Measurements from ENCODE around the gene ZNF502. TPM values are rescaled to one million over a fixed set of nuclear protein-coding genes. Genes with fewer than 3 reads are reported as not detected.

Gene ZNF502
- total and polyA plus RNA-seq, 2 donors (not counting 3 experiments of a cell fraction or from before 2014, with no cell fraction given): 1.0 to 4.1 TPM

DNA sequence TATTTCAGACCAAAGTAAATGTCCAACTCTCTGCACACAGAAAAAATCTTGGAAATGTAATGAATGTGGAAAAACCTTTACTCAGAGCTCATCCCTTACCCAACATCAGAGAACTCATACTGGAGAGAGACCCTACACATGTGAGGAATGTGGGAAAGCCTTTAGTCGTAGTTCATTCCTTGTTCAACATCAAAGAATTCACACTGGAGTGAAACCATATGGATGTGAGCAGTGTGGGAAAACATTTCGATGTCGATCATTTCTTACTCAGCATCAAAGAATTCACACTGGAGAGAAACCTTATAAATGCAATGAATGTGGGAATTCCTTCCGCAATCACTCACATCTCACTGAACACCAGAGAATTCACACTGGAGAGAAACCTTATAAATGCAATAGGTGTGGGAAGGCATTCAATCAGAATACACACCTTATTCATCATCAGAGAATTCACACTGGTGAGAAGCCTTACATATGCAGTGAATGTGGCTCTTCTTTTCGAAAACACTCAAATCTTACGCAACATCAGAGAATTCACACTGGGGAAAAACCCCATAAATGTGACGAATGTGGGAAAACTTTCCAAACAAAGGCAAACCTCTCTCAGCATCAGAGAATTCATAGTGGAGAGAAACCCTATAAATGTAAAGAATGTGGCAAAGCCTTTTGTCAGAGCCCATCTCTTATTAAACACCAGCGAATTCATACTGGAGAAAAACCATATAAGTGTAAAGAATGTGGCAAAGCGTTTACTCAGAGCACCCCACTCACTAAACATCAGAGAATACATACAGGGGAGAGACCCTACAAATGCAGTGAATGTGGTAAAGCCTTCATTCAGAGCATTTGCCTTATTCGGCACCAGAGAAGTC is 9.0 kb downstream of the ZNF502 start:
- Histone ChIP-seq H3K27ac (ENCODE audit: insufficient read depth, low read depth, low read length) (no peak overlapping the region), H3K9ac (replicated peaks; ENCODE audit: extremely low read depth, insufficient read depth, low read length) (no peak overlapping the region), H3K4me3 (replicated peaks in 1 of 3; ENCODE audit: insufficient read depth in 1 of 3, low read depth in 1 of 3, low read length in 3 of 3) (no peak overlapping the region), H4K20me1 (replicated peaks; ENCODE audit: control insufficient read depth, extremely low read depth, insufficient read depth, low read length) (no peaks in the 10 kb centered on the region), H2AFZ (ENCODE audit: low read depth, low read length) (no peak overlapping the region), H3K4me1 (ENCODE audit: control insufficient read depth, extremely low read depth, insufficient read depth, low read length) (no peaks in the 10 kb centered on the region), H3K79me2 (ENCODE audit: control insufficient read depth, insufficient read depth, low read length) (no peaks in the 10 kb centered on the region), H3K36me3 (ENCODE audit: control insufficient read depth in 2 of 2, extremely low read depth in 1 of 2, insufficient read depth in 2 of 2, low read length in 2 of 2) (peaks cover 4 to 10% of the 10 kb centered on the region in 2 experiments), H3K9me1 (replicated peaks; ENCODE audit: control insufficient read depth, extremely low read depth, insufficient read depth, low read length) (no peaks in the 10 kb centered on the region), H3K27me3 (ENCODE audit: control insufficient read depth in 2 of 2, insufficient read depth in 2 of 2, low read length in 2 of 2) (no peaks in the 10 kb centered on the region), H3K4me2 (ENCODE audit: insufficient read depth, low read length) (no peak overlapping the region), H3K9me3 (replicated peaks; ENCODE audit: control insufficient read depth, insufficient read depth, low read length) (peaks cover 34% of the 10 kb centered on the region)
- FAIRE-seq (peak; percentile 40), DNase-seq (ENCODE audit: low read depth, low spot score) (no peak)
- dilution Hi-C loops (cut with MboI; ENCODE audit: extremely low pct_ligation_motif_present, low sequenced_read_pairs) (no loop called here), intact Hi-C loops (cut with micrococcal nuclease) (no loop called here)
- ChIA-PET POLR2A (no interaction called here), CTCF (interaction anchor here (2.0 kb wide), 1 partner anchor 9 kb away, joined by 7 read pairs; the partner anchor contains the start of gene ZNF502)
- no TSS peak for BruUV-seq (replicated peaks)
- no peak for TF ChIP-seq MYC (IDR thresholded peaks at IDR 0.05; ENCODE audit: low read depth, low read length)
- TF ChIP-seq JUN (IDR thresholded peaks at IDR 0.05; ENCODE audit: borderline replicate concordance, insufficient read depth, insufficient read length, low read depth): no peak
- no peak for TF ChIP-seq GATA2 (IDR thresholded peaks at IDR 0.05; ENCODE audit: insufficient read depth, insufficient read length, low read depth, low read length)
- no peak for TF ChIP-seq POLR2AphosphoS5 (IDR thresholded peaks at IDR 0.05; ENCODE audit: insufficient read depth, low read depth, low read length)
- no peak for TF ChIP-seq POLR2A (IDR thresholded peaks at IDR 0.05; ENCODE audit: low read depth, low read length)
- TF ChIP-seq, protein P1, sequence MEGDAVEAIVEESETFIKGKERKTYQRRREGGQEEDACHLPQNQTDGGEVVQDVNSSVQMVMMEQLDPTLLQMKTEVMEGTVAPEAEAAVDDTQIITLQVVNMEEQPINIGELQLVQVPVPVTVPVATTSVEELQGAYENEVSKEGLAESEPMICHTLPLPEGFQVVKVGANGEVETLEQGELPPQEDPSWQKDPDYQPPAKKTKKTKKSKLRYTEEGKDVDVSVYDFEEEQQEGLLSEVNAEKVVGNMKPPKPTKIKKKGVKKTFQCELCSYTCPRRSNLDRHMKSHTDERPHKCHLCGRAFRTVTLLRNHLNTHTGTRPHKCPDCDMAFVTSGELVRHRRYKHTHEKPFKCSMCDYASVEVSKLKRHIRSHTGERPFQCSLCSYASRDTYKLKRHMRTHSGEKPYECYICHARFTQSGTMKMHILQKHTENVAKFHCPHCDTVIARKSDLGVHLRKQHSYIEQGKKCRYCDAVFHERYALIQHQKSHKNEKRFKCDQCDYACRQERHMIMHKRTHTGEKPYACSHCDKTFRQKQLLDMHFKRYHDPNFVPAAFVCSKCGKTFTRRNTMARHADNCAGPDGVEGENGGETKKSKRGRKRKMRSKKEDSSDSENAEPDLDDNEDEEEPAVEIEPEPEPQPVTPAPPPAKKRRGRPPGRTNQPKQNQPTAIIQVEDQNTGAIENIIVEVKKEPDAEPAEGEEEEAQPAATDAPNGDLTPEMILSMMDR (IDR thresholded peaks at IDR 0.05; ENCODE audit: extremely low read depth in 1 of 2, insufficient read depth in 1 of 2, low read depth in 1 of 2, low read length in 2 of 2): no peak
- TF ChIP-seq FOS (IDR thresholded peaks at IDR 0.05; ENCODE audit: borderline replicate concordance, insufficient read depth, low read length): no peak
- TF ChIP-seq, protein P2, sequence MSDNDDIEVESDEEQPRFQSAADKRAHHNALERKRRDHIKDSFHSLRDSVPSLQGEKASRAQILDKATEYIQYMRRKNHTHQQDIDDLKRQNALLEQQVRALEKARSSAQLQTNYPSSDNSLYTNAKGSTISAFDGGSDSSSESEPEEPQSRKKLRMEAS (IDR thresholded peaks at IDR 0.05; ENCODE audit: insufficient read depth, insufficient read length): no peak
- TF ChIP-seq EZH2 (IDR thresholded peaks at IDR 0.05; ENCODE audit: borderline replicate concordance, low read depth, low read length, severe bottlenecking): no peak

Data from endothelial cell of umbilical vein (primary cell).